Activated B cell treated with CpG ODN at 0.5 μM for 24 hours (primary cell): ENCODE results near the gene MRGPRX2. TPM values are rescaled to one million over a fixed set of nuclear protein-coding genes. Genes with fewer than 3 reads are reported as not detected.

Experiments
- ATAC-seq: fragments of 200-7000 bp; cut with Tn5 transposase; one replicate; pipeline ENCODE4 v1.10.0; 2021; ENCODE audit warnings: low read depth, mild to moderate bottlenecking, moderate library complexity
- CTCF ChIA-PET: fragments of 350-600 bp; sonication (Branson Sonifier 250); formaldehyde crosslinking; loops from one replicate; lab custom pipeline; 2021; ENCODE audit warnings: antibody characterized with exemption; lab: Charles Lee
- POLR2A ChIA-PET: fragments of 350-600 bp; sonication (Branson Sonifier 250); formaldehyde crosslinking; loops from one replicate; lab custom pipeline; 2021; ENCODE audit warnings: antibody characterized with exemption; lab: Charles Lee
- DNase-seq: peaks from one replicate; pipeline ENCODE4 v3.0.0; 2022
- H3K27ac Mint-ChIP-seq: one replicate; pipeline ENCODE4 v1.8.0; 2020; ENCODE audit warnings: mixed read lengths
- H3K27me3 Mint-ChIP-seq: one replicate; pipeline ENCODE4 v1.8.0; 2021; ENCODE audit warnings: mixed read lengths
- H3K36me3 Mint-ChIP-seq: one replicate; pipeline ENCODE4 v1.8.0; 2021; ENCODE audit warnings: low read depth, mixed read lengths
- H3K4me1 Mint-ChIP-seq: one replicate; pipeline ENCODE4 v1.8.0; 2021; ENCODE audit warnings: mixed read lengths
- H3K4me3 Mint-ChIP-seq: one replicate; pipeline ENCODE4 v1.8.0; 2020; ENCODE audit warnings: mild to moderate bottlenecking, mixed read lengths
- H3K9me3 Mint-ChIP-seq: one replicate; pipeline ENCODE4 v1.8.0; 2020; ENCODE audit warnings: mixed read lengths
- CTCF ChIP-seq: fragments of 200-600 bp; IDR thresholded peaks from one replicate; pipeline ENCODE4 v1.8.0; 2022; ENCODE audit warnings: antibody characterized with exemption, mild to moderate bottlenecking
- intact Hi-C: fragments of 100-400 bp; cut with micrococcal nuclease; formaldehyde crosslinking; loops from one replicate; pipeline ENCODE4 v1.15.1; 2024
- total RNA-seq: library from RNA; stranded (reverse); gene quantifications from 2 replicates; pipeline ENCODE4 v1.2.3, GENCODE V29; 2022

The MRGPRX2 gene
- total RNA-seq, 1 donor from 2014 or later = not detected

- DNase-seq = no peak
- intact Hi-C loops = no loop called here
- no peak overlapping the region for H3K27ac Mint-ChIP-seq
- no peak overlapping the region for H3K4me3 Mint-ChIP-seq
- peaks cover 2% of the 10 kb centered on the region for H3K9me3 Mint-ChIP-seq
- no peaks in the 10 kb centered on the region for H3K4me1 Mint-ChIP-seq
- H3K27me3 Mint-ChIP-seq = peaks cover 28% of the 10 kb centered on the region
- H3K36me3 Mint-ChIP-seq = no peaks in the 10 kb centered on the region
- ChIA-PET CTCF (no interaction called here), POLR2A (no interaction called here)
- TF ChIP-seq CTCF = no peak
- ATAC-seq = no peak
Measured at GRCh38 chr11:19101796-19102520, 41.4 kb upstream of the MRGPRX2 start.

- CTCF ChIA-PET = no interaction called here
Measured at GRCh38 chr11:19100885-19101284, 40.4 kb upstream of the MRGPRX2 start.

GRCh38 chr11:19099093-19099492, 38.6 kb upstream of the MRGPRX2 start:
- intact Hi-C loops = no loop called here
- H3K27ac Mint-ChIP-seq = no peak overlapping the region
- ChIA-PET CTCF (no interaction called here), POLR2A (no interaction called here)
- H3K4me3 Mint-ChIP-seq = no peak overlapping the region
- peaks cover 2% of the 10 kb centered on the region for H3K9me3 Mint-ChIP-seq
- no peak for TF ChIP-seq CTCF
- peaks cover 36% of the 10 kb centered on the region for H3K27me3 Mint-ChIP-seq
- no peaks in the 10 kb centered on the region for H3K36me3 Mint-ChIP-seq
- ATAC-seq (no peak), DNase-seq (no peak)
- H3K4me1 Mint-ChIP-seq = no peaks in the 10 kb centered on the region

More at GRCh38 chr11:19100885-19101284, 40.4 kb upstream of the MRGPRX2 start:
- intact Hi-C loops = no loop called here
- Mint-ChIP-seq H3K36me3 (no peaks in the 10 kb centered on the region), H3K4me3 (no peak overlapping the region), H3K9me3 (peaks cover 2% of the 10 kb centered on the region), H3K27me3 (peaks cover 36% of the 10 kb centered on the region), H3K4me1 (no peaks in the 10 kb centered on the region), H3K27ac (no peak overlapping the region)
- POLR2A ChIA-PET = no interaction called here
- TF ChIP-seq CTCF = no peak
- ATAC-seq = no peak
- no peak for DNase-seq

- TF ChIP-seq CTCF = no peak
- DNase-seq (no peak), ATAC-seq (no peak)
- H3K9me3 Mint-ChIP-seq = no peaks in the 10 kb centered on the region
- H3K27me3 Mint-ChIP-seq = peaks cover 30% of the 10 kb centered on the region
- no peak overlapping the region for H3K27ac Mint-ChIP-seq
- H3K36me3 Mint-ChIP-seq = no peaks in the 10 kb centered on the region
- intact Hi-C loops = no loop called here
- H3K4me3 Mint-ChIP-seq = no peak overlapping the region
- no peaks in the 10 kb centered on the region for H3K4me1 Mint-ChIP-seq
- POLR2A ChIA-PET = no interaction called here
- CTCF ChIA-PET = interaction anchor here (1.3 kb wide), 1 partner anchor 18 kb away, joined by 3 read pairs; no protein-coding TSS in a partner anchor
Measured at GRCh38 chr11:19094859-19095258, 34.3 kb upstream of the MRGPRX2 start.

- H3K4me1 Mint-ChIP-seq = no peaks in the 10 kb centered on the region
- no peaks in the 10 kb centered on the region for H3K9me3 Mint-ChIP-seq
- intact Hi-C loops = no loop called here
- ATAC-seq (no peak), DNase-seq (no peak)
- POLR2A ChIA-PET = no interaction called here
- no peak for TF ChIP-seq CTCF
- CTCF ChIA-PET = interaction anchor here (1.3 kb wide), 1 partner anchor 17 kb away, joined by 3 read pairs; no protein-coding TSS in a partner anchor
- H3K27me3 Mint-ChIP-seq = peaks cover 26% of the 10 kb centered on the region
- no peak overlapping the region for H3K27ac Mint-ChIP-seq
- H3K36me3 Mint-ChIP-seq = no peaks in the 10 kb centered on the region
- no peak overlapping the region for H3K4me3 Mint-ChIP-seq
Measured at GRCh38 chr11:19093976-19094375, 33.5 kb upstream of the MRGPRX2 start.
